NOMO-1 treated with DMSO at 0.1 percent for 48 hours (cell line): Measurements from ENCODE around the gene RPL12.

Source experiments
- DNase-seq: peaks from one replicate; lab custom pipeline; 2025; ENCODE audit not compliant: unreplicated experiment; lab: John Stamatoyannopoulos, UW

RPL12 gene

DNA sequence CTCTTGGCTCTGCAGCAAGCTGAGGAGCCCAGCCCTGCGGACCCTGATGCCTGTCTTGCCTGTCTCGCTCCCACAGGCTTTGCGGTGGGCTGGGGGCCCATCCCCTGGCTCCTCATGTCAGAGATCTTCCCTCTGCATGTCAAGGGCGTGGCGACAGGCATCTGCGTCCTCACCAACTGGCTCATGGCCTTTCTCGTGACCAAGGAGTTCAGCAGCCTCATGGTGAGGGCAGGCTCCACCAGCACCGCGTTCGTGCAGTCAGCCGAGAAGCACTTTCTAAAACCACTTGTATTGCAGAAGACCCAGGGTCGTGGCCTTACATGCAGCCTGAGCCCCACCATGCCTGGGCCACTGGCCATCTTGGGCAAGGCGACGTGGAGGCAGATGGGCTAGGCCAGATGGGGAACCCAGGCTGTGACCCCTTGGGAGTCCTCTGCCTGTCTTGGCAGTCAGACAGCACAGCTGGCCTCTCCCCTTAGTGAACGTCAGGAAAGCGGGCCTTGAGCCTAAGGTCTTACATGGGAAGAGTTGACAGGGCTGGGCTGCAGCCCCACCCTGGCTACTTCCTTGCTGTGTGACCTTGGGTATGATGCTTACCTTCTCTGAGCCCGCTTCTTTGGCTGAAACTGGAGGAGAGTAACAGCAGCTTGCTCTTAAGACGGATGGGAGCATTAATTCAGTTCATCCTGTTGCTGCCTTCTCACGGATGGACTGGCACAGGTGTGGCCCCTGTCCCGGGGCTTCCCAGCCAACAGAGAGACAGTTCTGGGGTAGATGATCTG is 45.7 kb downstream of the RPL12 start:
- DNase-seq: no peak

DNA sequence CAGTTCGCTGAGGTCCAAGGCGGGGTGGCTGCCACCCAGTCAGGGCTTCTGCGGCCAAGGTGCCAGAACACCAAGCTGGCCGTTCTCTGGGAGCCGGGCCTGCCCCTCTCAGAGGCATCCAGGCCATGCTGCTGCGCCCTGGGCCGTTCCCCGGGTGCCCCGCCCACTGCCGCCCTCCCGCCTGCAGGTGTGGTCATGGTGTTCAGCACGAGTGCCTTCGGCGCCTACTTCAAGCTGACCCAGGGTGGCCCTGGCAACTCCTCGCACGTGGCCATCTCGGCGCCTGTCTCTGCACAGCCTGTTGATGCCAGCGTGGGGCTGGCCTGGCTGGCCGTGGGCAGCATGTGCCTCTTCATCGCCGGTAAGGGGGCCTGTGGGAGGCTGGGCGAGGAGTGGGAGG is 46.6 kb downstream of the RPL12 start:
- DNase-seq: no peak

DNA sequence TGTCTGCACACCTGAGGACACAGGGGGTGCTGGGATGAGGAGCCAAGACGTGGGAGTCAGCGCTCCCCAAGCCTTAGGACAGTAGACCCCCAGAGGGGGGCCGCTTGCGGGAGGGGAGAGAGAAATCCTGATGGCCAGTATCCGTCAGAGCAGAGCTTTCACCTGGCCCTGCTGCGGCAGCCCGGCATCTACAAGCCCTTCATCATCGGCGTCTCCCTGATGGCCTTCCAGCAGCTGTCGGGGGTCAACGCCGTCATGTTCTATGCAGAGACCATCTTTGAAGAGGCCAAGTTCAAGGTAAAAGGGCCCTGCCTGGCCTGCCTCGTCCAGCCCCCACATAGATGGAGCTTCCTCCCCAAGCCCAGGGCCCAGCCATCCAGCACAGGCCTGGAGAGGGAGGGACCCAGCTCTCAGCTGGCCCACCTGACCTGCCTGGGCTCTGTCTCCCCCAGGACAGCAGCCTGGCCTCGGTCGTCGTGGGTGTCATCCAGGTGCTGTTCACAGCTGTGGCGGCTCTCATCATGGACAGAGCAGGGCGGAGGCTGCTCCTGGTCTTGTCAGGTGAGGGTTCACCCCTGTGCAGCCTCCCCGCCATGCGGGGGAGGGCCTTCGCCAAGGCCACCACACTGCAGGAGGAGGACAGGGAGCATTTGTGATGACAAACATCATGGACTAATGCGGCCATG is 47.6 kb downstream of the RPL12 start:
- no peak for DNase-seq

DNA sequence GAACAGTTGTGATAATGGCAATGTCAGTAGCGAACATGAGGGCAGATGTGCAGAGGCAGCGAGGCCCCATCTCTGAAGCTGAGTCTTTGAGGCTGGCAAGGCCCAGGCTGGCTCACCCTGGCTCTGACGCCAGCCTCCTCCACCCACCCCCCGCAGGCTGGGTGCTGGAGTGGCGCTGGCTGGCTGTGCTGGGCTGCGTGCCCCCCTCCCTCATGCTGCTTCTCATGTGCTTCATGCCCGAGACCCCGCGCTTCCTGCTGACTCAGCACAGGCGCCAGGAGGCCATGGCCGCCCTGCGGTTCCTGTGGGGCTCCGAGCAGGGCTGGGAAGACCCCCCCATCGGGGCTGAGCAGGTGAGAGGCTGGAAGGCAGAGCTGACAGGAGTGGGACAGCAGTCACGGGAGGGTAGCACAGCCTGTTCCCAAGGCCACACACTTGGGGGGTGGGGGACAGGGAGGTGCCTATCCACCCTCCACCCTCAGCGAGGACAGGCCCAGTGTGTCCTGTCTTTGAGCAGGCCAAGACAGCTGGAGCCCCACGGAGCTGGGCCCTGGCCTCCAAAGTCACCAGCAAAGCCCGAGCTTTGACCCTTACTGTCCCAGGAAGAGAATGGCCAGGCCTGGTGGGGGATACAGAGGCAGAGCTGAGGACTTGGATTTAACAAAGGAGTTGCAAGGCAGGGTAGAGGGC is 48.7 kb downstream of the RPL12 start:
- no peak for DNase-seq

DNA sequence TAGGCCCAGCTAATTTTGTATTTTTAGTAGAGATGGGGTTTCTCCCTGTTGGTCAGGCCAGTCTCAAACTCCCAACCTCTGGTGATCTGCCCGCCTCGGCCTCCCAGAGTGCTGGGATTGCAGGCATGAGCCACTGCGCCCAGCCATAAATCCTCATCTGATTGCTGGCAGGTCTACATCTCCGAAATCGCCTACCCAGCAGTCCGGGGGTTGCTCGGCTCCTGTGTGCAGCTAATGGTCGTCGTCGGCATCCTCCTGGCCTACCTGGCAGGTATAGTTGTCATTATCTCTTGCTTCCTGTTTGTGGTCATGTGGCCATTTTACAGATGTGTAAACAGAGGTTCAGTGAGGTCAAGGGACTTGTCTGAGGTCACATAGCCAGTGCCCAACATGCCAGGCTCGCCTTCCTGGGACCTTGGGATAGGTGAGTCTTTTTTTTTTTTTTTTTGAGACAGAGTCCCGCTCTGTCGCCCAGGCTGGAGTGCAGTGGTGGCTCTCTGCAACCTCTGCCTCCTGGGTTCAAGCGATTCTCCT is 51.4 kb downstream of the RPL12 start:
- DNase-seq: no peak

DNA sequence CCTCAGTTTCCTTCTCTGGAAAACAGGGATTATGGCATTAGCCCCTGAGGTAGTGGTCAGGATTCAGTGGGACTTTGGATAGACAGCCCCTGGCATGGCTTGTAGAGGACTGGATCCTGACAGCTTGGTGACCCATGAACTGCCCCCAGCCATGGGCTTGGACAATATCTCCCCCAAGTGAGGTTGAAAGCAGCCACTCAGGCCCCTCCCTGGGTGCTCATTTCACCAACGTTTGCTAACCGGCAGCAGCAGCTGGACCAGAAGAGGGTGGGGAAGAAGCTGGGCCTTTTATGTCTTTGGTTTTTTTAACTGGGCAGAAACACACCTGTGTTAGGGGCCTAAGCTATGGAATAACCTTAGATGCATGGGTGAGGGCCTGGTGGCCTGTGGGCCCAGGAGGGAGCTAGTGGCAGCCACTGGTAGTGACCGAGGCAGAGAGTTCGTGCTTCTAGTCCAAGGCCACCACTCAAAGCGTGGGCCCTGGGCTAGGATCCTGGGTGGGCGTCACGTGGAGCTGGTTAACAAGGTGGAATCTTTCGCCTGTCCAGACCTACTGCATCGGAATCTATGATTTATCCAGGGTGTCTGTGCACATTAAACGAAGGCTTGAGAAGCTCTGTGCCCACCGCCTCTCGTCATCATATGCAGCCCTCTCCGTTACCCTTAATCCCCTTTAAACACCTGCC is 52.3 kb downstream of the RPL12 start:
- no peak for DNase-seq

DNA sequence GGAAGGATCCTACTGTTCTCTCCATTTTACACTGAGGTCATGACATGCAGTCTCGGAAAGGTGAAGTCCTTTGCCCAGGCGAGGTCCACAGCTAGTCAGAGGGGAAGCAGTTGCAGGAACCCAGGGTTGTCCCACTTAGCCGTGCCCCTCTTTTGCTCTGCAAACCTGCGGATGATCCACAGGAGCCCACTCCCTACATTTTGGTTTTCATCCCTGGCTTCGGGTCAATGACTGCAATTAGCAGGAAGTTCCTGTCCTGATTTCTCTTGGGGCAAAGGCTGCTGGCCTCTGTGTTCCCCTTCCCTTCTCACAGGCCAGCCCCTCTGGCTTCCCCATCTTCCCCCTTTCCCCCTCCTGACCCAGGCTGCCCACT is 52.9 kb downstream of the RPL12 start:
- DNase-seq: no peak
